ENCODE results near the gene ACER3.

DNA sequence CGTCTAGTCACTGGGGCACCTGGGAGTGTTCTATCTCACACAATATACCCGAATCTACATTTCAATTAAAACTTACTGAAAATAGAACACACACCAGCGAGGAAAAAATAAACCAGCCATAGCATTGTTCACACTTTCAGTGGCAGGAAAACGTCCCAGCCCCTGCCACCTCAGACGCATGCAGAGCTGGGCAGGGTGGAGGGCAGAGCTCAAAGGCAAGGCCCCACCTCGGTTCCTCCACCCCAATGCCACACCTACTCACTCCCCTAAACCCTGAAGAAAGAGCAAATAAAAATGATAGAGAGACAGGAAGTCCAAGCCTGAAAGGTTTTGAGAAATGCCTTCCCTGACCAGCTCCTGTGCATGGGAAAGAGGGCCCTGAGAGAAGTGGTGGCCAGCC, 188.3 kb downstream of the ACER3 start:
- TF ChIP-seq, protein P1, sequence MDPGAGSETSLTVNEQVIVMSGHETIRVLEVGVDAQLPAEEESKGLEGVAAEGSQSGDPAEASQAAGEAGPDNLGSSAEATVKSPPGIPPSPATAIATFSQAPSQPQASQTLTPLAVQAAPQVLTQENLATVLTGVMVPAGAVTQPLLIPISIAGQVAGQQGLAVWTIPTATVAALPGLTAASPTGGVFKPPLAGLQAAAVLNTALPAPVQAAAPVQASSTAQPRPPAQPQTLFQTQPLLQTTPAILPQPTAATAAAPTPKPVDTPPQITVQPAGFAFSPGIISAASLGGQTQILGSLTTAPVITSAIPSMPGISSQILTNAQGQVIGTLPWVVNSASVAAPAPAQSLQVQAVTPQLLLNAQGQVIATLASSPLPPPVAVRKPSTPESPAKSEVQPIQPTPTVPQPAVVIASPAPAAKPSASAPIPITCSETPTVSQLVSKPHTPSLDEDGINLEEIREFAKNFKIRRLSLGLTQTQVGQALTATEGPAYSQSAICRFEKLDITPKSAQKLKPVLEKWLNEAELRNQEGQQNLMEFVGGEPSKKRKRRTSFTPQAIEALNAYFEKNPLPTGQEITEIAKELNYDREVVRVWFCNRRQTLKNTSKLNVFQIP (CRISPR knock-in tag; IDR thresholded peaks at IDR 0.05; ENCODE audit: borderline replicate concordance, low read depth): no peak
- TF ChIP-seq ZNF8 (CRISPR knock-in tag; IDR thresholded peaks at IDR 0.05) (no peak), TCF4 (CRISPR knock-in tag; IDR thresholded peaks at IDR 0.05; ENCODE audit: borderline replicate concordance) (no peak), ISL1 (CRISPR knock-in tag; IDR thresholded peaks at IDR 0.05) (no peak), PPARA (CRISPR knock-in tag; IDR thresholded peaks at IDR 0.05; ENCODE audit: borderline replicate concordance) (no peak)

All from SK-N-SH treated with all-trans-retinoic acid at 6 μM for 48 hours (cell line).